Upper lobe of left lung (tissue), 6 donors: ENCODE data around the gene EHMT1. TPM values are rescaled to one million over a fixed set of nuclear protein-coding genes. Genes with fewer than 3 reads are reported as not detected.

Experiments used
- ATAC-seq, 2 donors: fragments of 200-7000 bp; cut with Tn5 transposase; one replicate each; pipeline ENCODE4 v1.9.1; 2022; ENCODE audit warnings: mild to moderate bottlenecking in 2 of 2, moderate library complexity in 2 of 2; ENCODE audit not compliant: low FRiP score in 2 of 2
- DNase-seq, 2 donors: peaks; one replicate each; pipeline ENCODE4 v3.0.0-alpha.2; 2019 to 2020
- H3K27ac ChIP-seq, 4 donors: fragments of 200-600 bp; sonication (generic); one replicate each; pipeline ENCODE4 v1.5.1; 2016 to 2019
- H3K27me3 ChIP-seq, 4 donors: fragments of 200-600 bp; sonication (generic); one replicate each; pipeline ENCODE4 v1.5.1; 2017 to 2019
- H3K36me3 ChIP-seq, 4 donors: fragments of 200-600 bp; sonication (generic); one replicate each; pipeline ENCODE4 v1.5.1; 2016 to 2019
- H3K4me1 ChIP-seq, 4 donors: fragments of 200-600 bp; sonication (generic); one replicate each; pipeline ENCODE4 v1.5.1; 2018 to 2019
- H3K4me3 ChIP-seq, 4 donors: fragments of 200-600 bp; sonication (generic); one replicate each; pipeline ENCODE4 v1.5.1; 2017 to 2019; ENCODE audit warnings: mild to moderate bottlenecking in 2 of 4, moderate library complexity in 1 of 4
- H3K9me3 ChIP-seq, 4 donors: fragments of 200-600 bp; sonication (generic); one replicate each; pipeline ENCODE4 v1.5.1; 2018 to 2019
- CTCF ChIP-seq, 6 experiments: fragments of 450-650 bp in 4 of 6; fragments of 200-600 bp in 2 of 6; sonication (generic) in 2 of 6; IDR thresholded peaks; one replicate each; pipeline ENCODE4 v1.5.1; 2016 to 2019; ENCODE audit warnings: antibody characterized with exemption in 6 of 6
- EP300 ChIP-seq, 4 donors: sonication (generic); formaldehyde crosslinking; IDR thresholded peaks; one replicate each; pipeline ENCODE4 v1.5.1; 2017; ENCODE audit warnings: antibody characterized with exemption in 4 of 4, control low read depth in 2 of 4
- POLR2A ChIP-seq, 4 donors: fragments of 450-650 bp; IDR thresholded peaks; one replicate each; pipeline ENCODE4 v1.5.1; 2016 to 2017; ENCODE audit warnings: antibody characterized with exemption in 4 of 4, mild to moderate bottlenecking in 2 of 4
- POLR2AphosphoS5 ChIP-seq, 2 donors: sonication (generic); formaldehyde crosslinking; IDR thresholded peaks; one replicate each; pipeline ENCODE4 v1.5.1; 2017; ENCODE audit warnings: antibody characterized with exemption in 2 of 2
- WGBS, 2 donors: methylation state at CpG; one replicate each; pipeline ENCODE4 v1.1.5; 2017 to 2018; 5-methylcytosine and 5-hydroxymethylcytosine counted together
- total RNA-seq, 6 donors: library from RNA; depleted of rRNA in 4 of 6; stranded (reverse); fragments of >200 nt in 4 of 6; gene quantifications; one replicate each; pipeline versions ENCODE4 v1.1.0 to v1.2.1, GENCODE V29; 2016 to 2021
- donor health status: DM: no; HTN: no; CAD: no; lungs with moderate emphysema.
- donor health status: DM: no; HTN: yes; CAD: no; lungs with severe emphysema.

EHMT1 gene
- total RNA-seq, 6 donors from 2014 or later = 68.0 to 183 (median 83.6) TPM

- Histone ChIP-seq H3K27me3 (no peaks in the 10 kb centered on the region), H3K36me3 (peaks cover 20 to 86% (median 64%) of the 10 kb centered on the region in 4 donors), H3K27ac (no peak overlapping the region), H3K4me3 (no peak overlapping the region), H3K4me1 (peaks cover 0 to 8% (median 4%) of the 10 kb centered on the region in 4 donors), H3K9me3 (no peaks in the 10 kb centered on the region)
- no peak for ATAC-seq
- TF ChIP-seq POLR2AphosphoS5 (IDR thresholded peaks at IDR 0.05) (no peak), EP300 (IDR thresholded peaks at IDR 0.05) (no peak), POLR2A (IDR thresholded peaks at IDR 0.05) (no peak), CTCF (IDR thresholded peaks at IDR 0.05) (no peak)
- DNase-seq = peak in 1 of 2 donors; percentile 56
- 93 to 96% methylated on average over 9 to 19 of the region's 19 CpGs for WGBS, 2 donors
Observed at GRCh38 chr9:137786511-137786920, 167.7 kb downstream of the EHMT1 start.

- DNase-seq (peak in 1 of 2 donors; percentile 54), ATAC-seq (no peak)
- Histone ChIP-seq H3K4me3 (no peak overlapping the region), H3K27me3 (no peaks in the 10 kb centered on the region), H3K36me3 (peaks cover 18 to 86% (median 61%) of the 10 kb centered on the region in 4 donors), H3K9me3 (no peaks in the 10 kb centered on the region), H3K4me1 (peaks cover 0 to 8% (median 4%) of the 10 kb centered on the region in 4 donors), H3K27ac (no peak overlapping the region)
- no peak for TF ChIP-seq POLR2A (IDR thresholded peaks at IDR 0.05)
- no peak for TF ChIP-seq POLR2AphosphoS5 (IDR thresholded peaks at IDR 0.05)
- no peak for TF ChIP-seq EP300 (IDR thresholded peaks at IDR 0.05)
- TF ChIP-seq CTCF (IDR thresholded peaks at IDR 0.05) = no peak
- WGBS, 2 donors = 90 to 95% methylated on average over 10 to 15 of the region's 15 CpGs
Observed at GRCh38 chr9:137787381-137787780, 168.6 kb downstream of the EHMT1 start.

GRCh38 chr9:137787786-137788505 is 169.1 kb downstream of the EHMT1 start:
- Histone ChIP-seq H3K4me1 (peaks cover 0 to 8% (median 4%) of the 10 kb centered on the region in 4 donors), H3K27ac (peak overlapping the region in 3 of 4 donors; percentile 40 to 72 (median 69)), H3K36me3 (peaks cover 15 to 86% (median 61%) of the 10 kb centered on the region in 4 donors), H3K27me3 (no peaks in the 10 kb centered on the region), H3K4me3 (peak overlapping the region in 1 of 4 donors; percentile 26), H3K9me3 (no peaks in the 10 kb centered on the region)
- ATAC-seq (peak in 1 of 2 donors; percentile 13), DNase-seq (no peak)
- no peak for TF ChIP-seq CTCF (IDR thresholded peaks at IDR 0.05)
- no peak for TF ChIP-seq POLR2A (IDR thresholded peaks at IDR 0.05)
- no peak for TF ChIP-seq POLR2AphosphoS5 (IDR thresholded peaks at IDR 0.05)
- TF ChIP-seq EP300 (IDR thresholded peaks at IDR 0.05) = no peak
- 91 to 97% methylated on average over 7 to 18 of the region's 18 CpGs for WGBS, 2 donors

- peak overlapping the region; percentile 20 to 72 (median 54) for H3K27ac ChIP-seq
- H3K9me3 ChIP-seq = no peaks in the 10 kb centered on the region
- 69 to 77% methylated on average over 44 to 59 of the region's 59 CpGs for WGBS, 2 donors
- peak in 1 of 2 donors; percentile 82 for DNase-seq
- peaks cover 15 to 86% (median 63%) of the 10 kb centered on the region in 4 donors for H3K36me3 ChIP-seq
- H3K4me1 ChIP-seq = peaks cover 0 to 8% (median 4%) of the 10 kb centered on the region in 4 donors
- no peaks in the 10 kb centered on the region for H3K27me3 ChIP-seq
- peak in 1 of 2 donors; percentile 31 for TF ChIP-seq POLR2AphosphoS5 (IDR thresholded peaks at IDR 0.05)
- TF ChIP-seq EP300 (IDR thresholded peaks at IDR 0.05) = no peak
- ATAC-seq = peak; percentile 15 to 60
- H3K4me3 ChIP-seq = peak overlapping the region in 3 of 4 donors; percentile 8 to 28 (median 26)
Observed at GRCh38 chr9:137788561-137789294, 169.9 kb downstream of the EHMT1 start.

- Histone ChIP-seq H3K4me3 (peak overlapping the region in 2 of 4 donors; percentile 26 to 28), H3K36me3 (peaks cover 12 to 85% (median 57%) of the 10 kb centered on the region in 4 donors), H3K27ac (peak overlapping the region; percentile 9 to 72 (median 44)), H3K4me1 (peaks cover 0 to 8% (median 4%) of the 10 kb centered on the region in 4 donors), H3K9me3 (no peaks in the 10 kb centered on the region), H3K27me3 (no peaks in the 10 kb centered on the region)
- ATAC-seq (no peak), DNase-seq (no peak)
- whole genome bisulfite sequencing, 2 donors = 78 to 83% methylated on average over 20 of the region's 20 CpGs
- no peak for TF ChIP-seq EP300 (IDR thresholded peaks at IDR 0.05)
- TF ChIP-seq POLR2A (IDR thresholded peaks at IDR 0.05) = no peak
- no peak for TF ChIP-seq POLR2AphosphoS5 (IDR thresholded peaks at IDR 0.05)
Observed at GRCh38 chr9:137789295-137789895, 170.6 kb downstream of the EHMT1 start.
